ENCODE results near the gene METTL25.

- TF ChIP-seq SP1 (IDR thresholded peaks at IDR 0.05), result no peak
- no peak for TF ChIP-seq FOXM1 (IDR thresholded peaks at IDR 0.05; ENCODE audit: borderline replicate concordance)
Observed at GRCh38 chr12:82515652-82516051, 157.3 kb downstream of the METTL25 start.

All from HEK293T (cell line).